HL-60/S4 (cell line): ENCODE measurements around the gene FAM193A.
"Not testable (repeated sequence)": the region's sequence is repeated elsewhere in the genome, so short reads cannot be mapped to it uniquely, and the experiment has no call there.

Source experiments
- in situ Hi-C: fragments of 300-500 bp; cut with MboI; formaldehyde crosslinking; loops from 2 replicates; pipeline ENCODE4 v1.14.3; 2022; ENCODE audit warnings: low sequenced_read_pairs

Gene FAM193A

GRCh38 chr4:2536193-2537010, at the start of gene FAM193A:
FAM193A (plus strand) TSS chr4:2536647; CDS start chr4:2536916, 269 bp downstream.
- in situ Hi-C loops, result no loop called here

- in situ Hi-C loops, result no loop called here
These were observed 49.5 kb upstream of the FAM193A start for GRCh38 chr4:2486981-2487380.

- in situ Hi-C loops, result no loop called here
These were observed 48.8 kb upstream of the FAM193A start for GRCh38 chr4:2487632-2488031.

- in situ Hi-C loops, result no loop called here
These were observed 47.2 kb upstream of the FAM193A start for GRCh38 chr4:2489081-2489805.

GRCh38 chr4:2489841-2490552, 46.5 kb upstream of the FAM193A start:
- in situ Hi-C loops, result no loop called here

- in situ Hi-C loops, result no loop called here
These were observed 43.5 kb upstream of the FAM193A start for GRCh38 chr4:2492970-2493369.

- in situ Hi-C loops, result no loop called here
These were observed 41.5 kb upstream of the FAM193A start for GRCh38 chr4:2494992-2495391.

- in situ Hi-C loops, result no loop called here
These were observed 39.1 kb upstream of the FAM193A start for GRCh38 chr4:2497324-2497723.

GRCh38 chr4:2497931-2498330, 38.5 kb upstream of the FAM193A start:
- in situ Hi-C loops, result no loop called here

GRCh38 chr4:2500547-2500946, 35.9 kb upstream of the FAM193A start:
- in situ Hi-C loops, result no loop called here

- in situ Hi-C loops, result no loop called here
These were observed 35.3 kb upstream of the FAM193A start for GRCh38 chr4:2501034-2501594.

GRCh38 chr4:2503809-2504208, 32.6 kb upstream of the FAM193A start:
- in situ Hi-C loops, result no loop called here

- in situ Hi-C loops, result no loop called here
These were observed 29.2 kb upstream of the FAM193A start for GRCh38 chr4:2507259-2507658.

- in situ Hi-C loops, result no loop called here
These were observed 28.6 kb upstream of the FAM193A start for GRCh38 chr4:2507855-2508254.

- in situ Hi-C loops, result no loop called here
These were observed 25.8 kb upstream of the FAM193A start for GRCh38 chr4:2510351-2511259.

- in situ Hi-C loops, result no loop called here
These were observed 24.8 kb upstream of the FAM193A start for GRCh38 chr4:2511645-2512131.

- in situ Hi-C loops, result no loop called here
These were observed 23.9 kb upstream of the FAM193A start for GRCh38 chr4:2512396-2513135.

- in situ Hi-C loops, result not testable (repeated sequence)
These were observed 22.3 kb upstream of the FAM193A start for GRCh38 chr4:2514193-2514592.

GRCh38 chr4:2514944-2515343, 21.5 kb upstream of the FAM193A start:
- in situ Hi-C loops, result not testable (repeated sequence)
